GM12872 (cell line): Measurements from ENCODE around the gene GALNT17.

ENCODE experiments used
- CTCF ChIP-seq: IDR thresholded peaks from 3 replicates; pipeline ENCODE4 v1.5.1; 2011; ENCODE audit warnings: low read depth, mild to moderate bottlenecking, low read length, moderate library complexity; ENCODE audit not compliant: insufficient read depth

Gene GALNT17

GRCh38 chr7:71286924-71287323, 155.0 kb downstream of the GALNT17 start:
- TF ChIP-seq CTCF, result no peak

GRCh38 chr7:71290452-71290851, 158.5 kb downstream of the GALNT17 start:
- no peak for TF ChIP-seq CTCF

- no peak for TF ChIP-seq CTCF
These were observed 166.4 kb downstream of the GALNT17 start for GRCh38 chr7:71298378-71298777.

- TF ChIP-seq CTCF, result no peak
These were observed 168.1 kb downstream of the GALNT17 start for GRCh38 chr7:71300086-71300485.

GRCh38 chr7:71300603-71301002, 168.7 kb downstream of the GALNT17 start:
- TF ChIP-seq CTCF, result no peak

- TF ChIP-seq CTCF, result no peak
These were observed 169.2 kb downstream of the GALNT17 start for GRCh38 chr7:71301167-71301566.

GRCh38 chr7:71303566-71303965, 171.6 kb downstream of the GALNT17 start:
- no peak for TF ChIP-seq CTCF

GRCh38 chr7:71308096-71308495, 176.2 kb downstream of the GALNT17 start:
- no peak for TF ChIP-seq CTCF
